C4-2B (cell line): Measurements from ENCODE around the gene MT1M.
"Not testable (repeated sequence)": the region's sequence is repeated elsewhere in the genome, so short reads cannot be mapped to it uniquely, and the experiment has no call there.

Source experiments
- CTCF ChIP-seq: fragments of 450-650 bp; conservative IDR thresholded peaks from 2 replicates; pipeline ENCODE4 v1.5.1; 2017; ENCODE audit warnings: mild to moderate bottlenecking
- ZFX ChIP-seq: fragments of 450-650 bp; IDR thresholded peaks from 2 replicates; pipeline ENCODE4 v1.6.1; 2017

- TF ChIP-seq CTCF, ZFX: not testable (repeated sequence)
These were observed 42.1 kb downstream of the MT1M start for GRCh38 chr16:56674570-56674969.
